ENCODE results near the gene RAB15.

DNA sequence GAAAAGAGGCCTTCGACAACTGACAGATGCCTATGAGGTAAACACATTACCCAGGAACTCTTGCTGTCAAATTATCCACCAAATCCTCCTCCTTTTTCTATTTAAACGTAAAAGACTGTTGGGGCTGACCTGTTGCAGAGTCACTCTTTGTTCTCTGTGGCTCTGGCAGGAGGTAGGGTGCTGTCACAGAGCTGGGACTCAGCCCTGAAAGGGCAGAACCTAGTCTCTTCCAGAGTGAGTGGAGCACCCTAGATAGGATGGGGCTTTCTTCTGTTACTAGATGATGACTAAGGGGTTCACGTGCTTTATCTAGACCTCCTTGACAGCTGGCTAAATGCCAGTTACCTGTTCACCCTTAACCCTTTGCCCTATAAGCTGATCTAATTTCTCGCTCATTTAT is 40.2 kb upstream of the RAB15 start:
- TF ChIP-seq POLR2A (IDR thresholded peaks at IDR 0.05) (no peak), CTCF (IDR thresholded peaks at IDR 0.05) (no peak)
